A549 (cell line): ENCODE measurements around the gene FOSL2. TPM values are rescaled to one million over a fixed set of nuclear protein-coding genes. Genes with fewer than 3 reads are reported as not detected.

ENCODE experiments used
- ATAC-seq, 2 experiments: fragments of 200-7000 bp in 1 of 2; fragments of >200 bp in 1 of 2; cut with Nextera tagmentation in 1 of 2; cut with Tn5 transposase in 1 of 2; 3 replicates each; pipeline versions ENCODE4 v1.8.0 to v1.9.1; 2018 to 2020; ENCODE audit warnings: mild to moderate bottlenecking in 1 of 2, moderate library complexity in 1 of 2
- CTCF ChIA-PET: fragments of 300-600 bp; sonication (Branson Sonifier 250); formaldehyde crosslinking; extraction: SDS; loops from one replicate; lab custom pipeline; 2021; ENCODE audit warnings: antibody characterized with exemption, inconsistent platforms; lab: Yijun Ruan, JAX
- POLR2A ChIA-PET: fragments of 350-600 bp; formaldehyde crosslinking; extraction: SDS; loops from one replicate; lab custom pipeline; 2021; ENCODE audit warnings: antibody characterized with exemption, inconsistent platforms; lab: Yijun Ruan, JAX
- DNase-seq, 2 experiments: peaks; one replicate each; pipeline versions ENCODE4 v3.0.0 to v3.0.0-alpha.2; 2011 to 2016; ENCODE audit warnings: low read depth in 1 of 2, low spot score in 1 of 2
- FAIRE-seq: peaks from 2 replicates; lab custom pipeline; 2011; peaks lifted over from hg19 to GRCh38; lab: Jason Lieb, UNC
- H3K27ac ChIP-seq, 2 experiments: fragments of >200 bp; sonication (Bioruptor Twin); formaldehyde crosslinking; 3 replicates each; pipeline ENCODE4 v1.5.1; 2016 to 2017
- H3K4me1 ChIP-seq: fragments of >200 bp; sonication (Bioruptor Twin); formaldehyde crosslinking; 3 replicates; pipeline ENCODE4 v1.6.1; 2016
- H3K4me2 ChIP-seq: fragments of >200 bp; sonication (Bioruptor Twin); formaldehyde crosslinking; 3 replicates; pipeline ENCODE4 v1.6.1; 2016
- H3K4me3 ChIP-seq: fragments of >200 bp; sonication (Bioruptor Twin); formaldehyde crosslinking; 3 replicates; pipeline ENCODE4 v1.5.1; 2016
- H3K9me3 ChIP-seq: fragments of >200 bp; sonication (Bioruptor Twin); formaldehyde crosslinking; 3 replicates; pipeline ENCODE4 v1.6.1; 2016
- CBX8 ChIP-seq: fragments of 200-600 bp; sonication (generic); IDR thresholded peaks from 2 replicates; pipeline ENCODE4 v1.6.1; 2016
- CEBPB ChIP-seq, 2 experiments: fragments of >200 bp in 1 of 2; sonication (Bioruptor Twin) in 1 of 2; formaldehyde crosslinking in 1 of 2; IDR thresholded peaks; 2 replicates each; pipeline ENCODE4 v1.6.1; 2012 to 2016
- CHD2 ChIP-seq: fragments of 150-350 bp; IDR thresholded peaks from 2 replicates; pipeline ENCODE4 v1.6.1; 2014; ENCODE audit warnings: low read length; ENCODE audit not compliant: partially characterized antibody
- CHD4 ChIP-seq: fragments of 200-600 bp; sonication (generic); IDR thresholded peaks from 2 replicates; pipeline ENCODE4 v1.6.1; 2016; ENCODE audit warnings: antibody characterized with exemption, mild to moderate bottlenecking, borderline replicate concordance
- CTCF ChIP-seq: fragments of >200 bp; sonication (Bioruptor Twin); formaldehyde crosslinking; IDR thresholded peaks from 3 replicates; pipeline ENCODE4 v1.5.1; 2016
- E2F6 ChIP-seq: IDR thresholded peaks from 2 replicates; pipeline ENCODE4 v1.6.1; 2012; ENCODE audit warnings: low read depth, borderline replicate concordance
- EP300 ChIP-seq, 2 experiments: fragments of >200 bp; sonication (Bioruptor Twin); formaldehyde crosslinking; IDR thresholded peaks; 2 replicates in 1 of 2; 3 replicates in 1 of 2; pipeline ENCODE4 v1.6.1; 2016 to 2017
- FOXS1 ChIP-seq: fragments of 250-450 bp; sonication (Bioruptor Pico); IDR thresholded peaks from 2 replicates; pipeline ENCODE4 v1.5.0; 2020; ENCODE audit warnings: mild to moderate bottlenecking, moderate library complexity
- GATA3 ChIP-seq: IDR thresholded peaks from 2 replicates; pipeline ENCODE4 v1.6.1; 2012; ENCODE audit warnings: borderline replicate concordance
- HOXA7 ChIP-seq: fragments of 250-450 bp; sonication (Bioruptor Pico); IDR thresholded peaks from 2 replicates; pipeline ENCODE4 v1.5.0; 2020; ENCODE audit warnings: mild to moderate bottlenecking, moderate library complexity
- JUNB ChIP-seq: fragments of >200 bp; sonication (Bioruptor Twin); formaldehyde crosslinking; IDR thresholded peaks from 2 replicates; pipeline ENCODE4 v1.6.1; 2016
- KDM5A ChIP-seq: fragments of 200-600 bp; sonication (generic); IDR thresholded peaks from 2 replicates; pipeline ENCODE4 v1.6.1; 2016; ENCODE audit warnings: antibody characterized with exemption, mild to moderate bottlenecking
- MAZ ChIP-seq: fragments of 150-350 bp; IDR thresholded peaks from 2 replicates; pipeline ENCODE4 v1.6.1; 2014; ENCODE audit warnings: antibody characterized with exemption, low read depth, low read length, borderline replicate concordance
- NR3C1 ChIP-seq: fragments of >200 bp; sonication (Bioruptor Twin); formaldehyde crosslinking; IDR thresholded peaks from 3 replicates; pipeline ENCODE4 v1.6.1; 2017
- PBX3 ChIP-seq: IDR thresholded peaks from 2 replicates; pipeline ENCODE4 v1.6.1; 2012
- PHF8 ChIP-seq: fragments of 200-600 bp; sonication (generic); IDR thresholded peaks from 2 replicates; pipeline ENCODE4 v1.6.1; 2016; ENCODE audit warnings: low read depth, mild to moderate bottlenecking, antibody characterized with exemption, moderate library complexity, borderline replicate concordance
- POLR2A ChIP-seq: IDR thresholded peaks from 2 replicates; pipeline ENCODE4 v1.6.1; 2012; ENCODE audit warnings: mild to moderate bottlenecking, low read length
- REST ChIP-seq: fragments of 200-600 bp; sonication (generic); IDR thresholded peaks from 2 replicates; pipeline ENCODE4 v1.6.1; 2016; ENCODE audit warnings: antibody characterized with exemption, mild to moderate bottlenecking, moderate library complexity
- SREBF2 ChIP-seq: fragments of 450-650 bp; IDR thresholded peaks from 2 replicates; pipeline ENCODE4 v1.6.1; 2014; ENCODE audit warnings: mild to moderate bottlenecking, moderate library complexity
- USF2 ChIP-seq: fragments of 450-650 bp; IDR thresholded peaks from 2 replicates; pipeline ENCODE4 v1.6.1; 2014; ENCODE audit warnings: antibody characterized with exemption
- ZSCAN20 ChIP-seq: fragments of 250-450 bp; sonication (Bioruptor Pico); IDR thresholded peaks from 2 replicates; pipeline ENCODE4 v1.8.0; 2022; ENCODE audit warnings: mild to moderate bottlenecking, moderate library complexity
- WGBS: methylation state at CpG from one replicate; pipeline ENCODE4 v1.1.6; 2017; ENCODE audit errors: missing lambda C conversion rate; 5-methylcytosine and 5-hydroxymethylcytosine counted together
- polyA plus RNA-seq, 4 experiments: library from polyadenylated mRNA; depleted of rRNA in 3 of 4; stranded (reverse); fragments of >200 nt; fragmentation: RNase III in 1 of 4; extraction: RNeasy Plus Mini Kit Qiagen cat#74134 plus additional on column Dnase treatment in 1 of 4; gene quantifications; 2 replicates in 3 of 4; 3 replicates in 1 of 4; pipeline ENCODE4 v1.2.3, GENCODE V29; 2011 to 2017

The FOSL2 gene
- polyA plus RNA-seq, 2 of the 4 experiments (the other 2 are of a cell fraction): 45.7 to 73.4 TPM

DNA sequence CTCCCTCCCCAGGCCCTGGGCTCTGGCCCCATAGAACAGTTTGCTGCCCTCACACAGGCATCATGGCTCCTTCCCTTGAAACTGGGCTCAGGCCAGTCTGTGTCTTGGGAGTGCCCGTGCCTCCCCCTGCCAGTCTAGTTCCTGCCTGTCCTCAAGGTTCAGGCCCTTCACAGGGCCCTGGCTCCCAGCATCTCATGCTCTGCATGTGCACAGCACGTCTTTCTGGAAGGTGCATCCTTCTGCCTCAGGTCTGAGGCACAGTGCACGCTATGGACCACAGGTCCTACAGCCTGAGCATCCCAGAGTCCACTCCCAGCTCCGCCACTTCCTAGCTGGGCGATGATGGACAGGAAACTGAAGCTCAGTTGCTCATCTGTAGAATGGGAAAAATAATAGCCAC is 35.6 kb upstream of the FOSL2 start:
- 86% methylated on average over 5 of the region's 5 CpGs for WGBS
- Histone ChIP-seq H3K4me3 (no peak overlapping the region), H3K4me1 (peaks cover 29% of the 10 kb centered on the region), H3K9me3 (no peaks in the 10 kb centered on the region), H3K4me2 (no peak overlapping the region), H3K27ac (peak overlapping the region; percentile 47 to 83; a peak in 5 of 6 replicates)
- ChIA-PET POLR2A (interaction anchor here (0.6 kb wide), 1 partner anchor 44 kb away, joined by 4 read pairs; no protein-coding TSS in a partner anchor), CTCF (interaction anchor here (0.7 to 2.1 kb wide), 2 partner anchors 19 to 24 kb away, joined by 3 to 6 read pairs; no protein-coding TSS in a partner anchor)
- peak; percentile 7 to 20; a peak in 2 of 6 replicates for ATAC-seq
- FAIRE-seq: no peak
- TF ChIP-seq REST (no peak), GATA3 (no peak), HOXA7 (CRISPR knock-in tag) (no peak), POLR2A (no peak), PHF8 (no peak), CEBPB (IDR thresholded peaks at IDR 0.05) (no peak), USF2 (no peak), CHD4 (no peak), MAZ (no peak), JUNB (no peak), E2F6 (no peak)
- DNase-seq: no peak

GRCh38 chr2:28357948-28358667 is 34.5 kb upstream of the FOSL2 start:
- TF ChIP-seq FOXS1 (CRISPR knock-in tag): no peak
- no peak overlapping the region for H3K4me2 ChIP-seq
- no peak overlapping the region for H3K4me3 ChIP-seq
- peaks cover 29% of the 10 kb centered on the region for H3K4me1 ChIP-seq
- H3K9me3 ChIP-seq: no peaks in the 10 kb centered on the region
- POLR2A ChIA-PET: no interaction called here
- WGBS: 87% methylated on average over 18 of the region's 19 CpGs
- DNase-seq (no peak), ATAC-seq (no peak), FAIRE-seq (no peak)
- CTCF ChIA-PET: no interaction called here
- H3K27ac ChIP-seq: peak overlapping the region in 1 of 2 experiments; percentile 70; a peak in 3 of 6 replicates

DNA sequence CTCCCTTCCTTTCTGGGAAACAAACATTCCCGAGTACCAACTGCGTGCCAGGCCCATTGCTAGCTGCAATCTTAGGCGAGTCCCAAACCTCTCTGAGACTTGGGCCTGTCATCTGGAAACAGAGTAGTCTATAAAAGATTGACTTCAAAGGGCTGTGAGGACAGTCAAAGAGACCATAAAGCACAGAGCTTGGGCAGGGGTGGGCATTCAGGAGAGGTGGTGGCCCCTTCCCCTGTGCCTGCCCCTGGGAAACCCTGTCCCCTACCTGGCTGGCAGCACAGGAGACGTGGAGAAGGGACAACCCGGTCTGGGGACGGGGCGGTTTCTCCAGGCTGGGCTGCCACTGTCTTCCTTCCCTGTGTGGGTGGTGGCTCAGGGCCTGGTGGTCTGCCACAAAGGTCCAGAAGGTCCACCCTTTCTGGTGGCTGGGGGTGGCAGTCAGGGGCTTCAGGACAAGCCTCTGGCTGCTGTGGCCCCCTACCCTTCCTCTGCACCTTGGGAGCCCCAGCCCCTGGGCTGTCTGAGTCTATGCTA is 33.9 kb upstream of the FOSL2 start:
- H3K4me1 ChIP-seq: peaks cover 29% of the 10 kb centered on the region
- ChIA-PET POLR2A (no interaction called here), CTCF (no interaction called here)
- 87% methylated on average over 7 of the region's 7 CpGs for WGBS
- ATAC-seq: no peak
- H3K27ac ChIP-seq: peak overlapping the region in 1 of 2 experiments; percentile 70; a peak in 3 of 6 replicates
- H3K9me3 ChIP-seq: no peaks in the 10 kb centered on the region
- TF ChIP-seq CBX8 (no peak), CTCF (no peak), CHD2 (no peak), SREBF2 (no peak), CHD4 (no peak), KDM5A (no peak), ZSCAN20 (CRISPR knock-in tag) (no peak), NR3C1 (no peak), PBX3 (no peak), EP300 (IDR thresholded peaks at IDR 0.05) (no peak)
- DNase-seq: no peak
- H3K4me2 ChIP-seq: no peak overlapping the region
- H3K4me3 ChIP-seq: no peak overlapping the region
- FAIRE-seq: no peak
